GM21360 (cell line): ENCODE measurements around the gene TSSK3.

Experiments used
- ATAC-seq: cut with Tn5 transposase; IDR thresholded peaks from one replicate; pipeline ENCODE4 v1.9.1; 2021; ENCODE audit warnings: mild to moderate bottlenecking, moderate library complexity; ENCODE audit not compliant: unreplicated experiment

TSSK3 gene

GRCh38 chr1:32362474-32363313 lies at the start of gene TSSK3, which contains the start of gene FAM229A:
TSSK3 (plus strand) TSS chr1:32362539; CDS start chr1:32362702, 163 bp downstream.
FAM229A (minus strand) TSS chr1:32362485; CDS start chr1:32362091, 394 bp downstream.
- ATAC-seq = no peak

GRCh38 chr1:32316903-32317277 lies 45.4 kb upstream of the TSSK3 start:
- ATAC-seq = peak; percentile 5

- no peak for ATAC-seq
Observed at GRCh38 chr1:32318127-32318869, 44.0 kb upstream of the TSSK3 start.

GRCh38 chr1:32321712-32322291 lies 40.5 kb upstream of the TSSK3 start:
- no peak for ATAC-seq

- ATAC-seq = no peak
Observed at GRCh38 chr1:32327204-32327603, 35.1 kb upstream of the TSSK3 start.

GRCh38 chr1:32329931-32330466 lies 32.3 kb upstream of the TSSK3 start:
- no peak for ATAC-seq

- no peak for ATAC-seq
Observed at GRCh38 chr1:32330558-32331151, 31.7 kb upstream of the TSSK3 start.

- ATAC-seq = no peak
Observed at GRCh38 chr1:32331549-32331948, 30.8 kb upstream of the TSSK3 start.

GRCh38 chr1:32332290-32333079 lies 29.9 kb upstream of the TSSK3 start:
- no peak for ATAC-seq

- ATAC-seq = no peak
Observed at GRCh38 chr1:32333251-32333963, 28.9 kb upstream of the TSSK3 start.

GRCh38 chr1:32334274-32334861 lies 28.0 kb upstream of the TSSK3 start:
- no peak for ATAC-seq

GRCh38 chr1:32334864-32335534 lies 27.3 kb upstream of the TSSK3 start:
- ATAC-seq = peak; percentile 22

- ATAC-seq = peak; percentile 2
Observed at GRCh38 chr1:32335535-32335789, 26.9 kb upstream of the TSSK3 start.

- peak; percentile 37 for ATAC-seq
Observed at GRCh38 chr1:32335790-32336590, 26.3 kb upstream of the TSSK3 start, which contains the start of gene MARCKSL1. MARCKSL1 (minus strand) TSS chr1:32336233; CDS start chr1:32336033, 200 bp downstream.

GRCh38 chr1:32336591-32336932 lies 25.8 kb upstream of the TSSK3 start:
- ATAC-seq = no peak

- ATAC-seq = no peak
Observed at GRCh38 chr1:32336963-32337675, 25.2 kb upstream of the TSSK3 start.

GRCh38 chr1:32337855-32338636 lies 24.3 kb upstream of the TSSK3 start:
- ATAC-seq = no peak
